GM12878 (cell line): ENCODE results near the gene DAD1. TPM values are rescaled to one million over a fixed set of nuclear protein-coding genes. Genes with fewer than 3 reads are reported as not detected.

Experiments
- ATAC-seq: fragments of 200-7000 bp; cut with Tn5 transposase; 3 replicates; pipeline ENCODE4 v1.9.1; 2020; ENCODE audit warnings: mild to moderate bottlenecking, moderate library complexity
- BruUV-seq: library from RNA; stranded (reverse); fragments of 400-500 nt; replicated peaks from 2 replicates; lab custom pipeline; 2021; lab: Mats Ljungman, UMichigan
- CTCF ChIA-PET: fragments of 300-600 bp; sonication (Branson Sonifier 250); formaldehyde crosslinking; extraction: SDS; loops from one replicate; lab custom pipeline; 2021; ENCODE audit warnings: inconsistent platforms; lab: Yijun Ruan, JAX
- POLR2A ChIA-PET: fragments of 350-600 bp; formaldehyde crosslinking; extraction: SDS; loops from one replicate; lab custom pipeline; 2021; ENCODE audit warnings: inconsistent platforms; lab: Charles Lee
- RAD21 ChIA-PET: fragments of 300-600 bp; sonication (Branson Sonifier 250); formaldehyde crosslinking; loops from one replicate; lab custom pipeline; 2023; ENCODE audit warnings: antibody characterized with exemption; ENCODE audit not compliant: unreplicated experiment; lab: Charles Lee
- SMC1A ChIA-PET: fragments of 300-600 bp; sonication (Branson Sonifier 250); formaldehyde crosslinking; loops from one replicate; lab custom pipeline; 2023; ENCODE audit not compliant: unreplicated experiment, uncharacterized antibody; lab: Charles Lee
- DNase-seq: peaks from one replicate; pipeline ENCODE4 v3.0.0-alpha.2; 2011; ENCODE audit warnings: low read depth, low spot score
- FAIRE-seq: peaks from 3 replicates; lab custom pipeline; 2011; peaks lifted over from hg19 to GRCh38; lab: Jason Lieb, UNC
- H2AFZ ChIP-seq: 2 replicates; pipeline ENCODE4 v1.6.0; 2011; ENCODE audit warnings: low read depth, low read length, control low read depth; ENCODE audit not compliant: control insufficient read depth
- H3K27ac ChIP-seq: 2 replicates; pipeline ENCODE4 v1.5.1; 2011; ENCODE audit warnings: control low read depth; ENCODE audit not compliant: control insufficient read depth, insufficient read depth
- H3K27me3 ChIP-seq, 2 experiments: replicated peaks in 1 of 2; 2 replicates each; pipeline versions ENCODE4 v1.6.0 to v1.6.1; 2011; ENCODE audit warnings: low read length in 1 of 2; ENCODE audit not compliant: control insufficient read depth in 2 of 2, insufficient read depth in 2 of 2
- H3K36me3 ChIP-seq, 2 experiments: 2 replicates each; pipeline ENCODE4 v1.5.1; 2011; ENCODE audit warnings: low read length in 1 of 2; ENCODE audit not compliant: control insufficient read depth in 2 of 2, insufficient read depth in 2 of 2
- H3K4me1 ChIP-seq: 2 replicates; pipeline ENCODE4 v1.6.1; 2011; ENCODE audit warnings: mild to moderate bottlenecking, low read length, moderate library complexity, mixed read lengths; ENCODE audit not compliant: control insufficient read depth, insufficient read depth
- H3K4me2 ChIP-seq: 2 replicates; pipeline ENCODE4 v1.6.0; 2011; ENCODE audit warnings: control low read depth; ENCODE audit not compliant: control insufficient read depth, insufficient read depth
- H3K4me3 ChIP-seq: fragments of 200-600 bp; sonication (generic); 2 replicates; pipeline ENCODE4 v1.5.1; 2016
- H3K79me2 ChIP-seq: 2 replicates; pipeline ENCODE4 v1.6.0; 2011; ENCODE audit warnings: low read length; ENCODE audit not compliant: control insufficient read depth, insufficient read depth
- H3K9ac ChIP-seq: 2 replicates; pipeline ENCODE4 v1.8.0; 2011; ENCODE audit warnings: low read length, control low read depth, mixed read lengths; ENCODE audit not compliant: control insufficient read depth, insufficient read depth
- H3K9me3 ChIP-seq: replicated peaks from 3 replicates; pipeline ENCODE4 v1.5.1; 2011; ENCODE audit warnings: mild to moderate bottlenecking, low read length; ENCODE audit not compliant: control insufficient read depth, insufficient read depth
- H4K20me1 ChIP-seq: 2 replicates; pipeline ENCODE4 v1.6.0; 2011; ENCODE audit not compliant: control insufficient read depth, insufficient read depth
- EZH2 ChIP-seq: IDR thresholded peaks from 2 replicates; pipeline ENCODE4 v1.6.1; 2012; ENCODE audit warnings: low read depth, mild to moderate bottlenecking, control low read depth, inconsistent platforms, low read length, borderline replicate concordance; ENCODE audit not compliant: control insufficient read depth
- HCFC1 ChIP-seq: fragments of 150-350 bp; IDR thresholded peaks from 2 replicates; pipeline ENCODE4 v1.6.1; 2014; ENCODE audit warnings: low read length
- MTA3 ChIP-seq: IDR thresholded peaks from 2 replicates; pipeline ENCODE4 v1.6.1; 2012; ENCODE audit warnings: low read length, inconsistent platforms, borderline replicate concordance
- PKNOX1 ChIP-seq: fragments of 450-650 bp; IDR thresholded peaks from 2 replicates; pipeline ENCODE4 v1.6.1; 2016; ENCODE audit warnings: mild to moderate bottlenecking
- WRNIP1 ChIP-seq: IDR thresholded peaks from 2 replicates; pipeline ENCODE4 v1.6.1; 2011; ENCODE audit warnings: low read depth, low read length, improper control_type of control experiment, borderline replicate concordance
- ZNF592 ChIP-seq: fragments of 450-650 bp; IDR thresholded peaks from 2 replicates; pipeline ENCODE4 v1.6.1; 2017; ENCODE audit warnings: mild to moderate bottlenecking, moderate library complexity
- WGBS: methylation state at CpG from one replicate; pipeline ENCODE4 v1.1.6; 2016; ENCODE audit warnings: low lambda C conversion rate; ENCODE audit not compliant: insufficient replicate concordance, insufficient coverage; ENCODE audit errors: missing lambda C conversion rate; 5-methylcytosine and 5-hydroxymethylcytosine counted together
- in situ Hi-C: fragments of 300-500 bp; cut with MboI; formaldehyde crosslinking; loops from 9 replicates; pipeline ENCODE4 v1.14.3; 2018; ENCODE audit warnings: mixed read lengths
- intact Hi-C: fragments of 100-400 bp; cut with micrococcal nuclease; formaldehyde crosslinking; loops from one replicate; pipeline ENCODE4 v1.14.2; 2022; ENCODE audit not compliant: unreplicated experiment
- polyA plus RNA-seq, 11 experiments: library from polyadenylated mRNA; depleted of rRNA in 4 of 11; unstranded in 6 of 11; stranded (reverse) in 5 of 11; fragments of >200 nt; fragmentation: Nextera tagmentation in 4 of 11; fragmentation: Illumina TruSeq in 1 of 11; extraction: Ambion mirVana in 4 of 11; extraction: Trizol in 1 of 11; gene quantifications; 1 replicate in 1 of 11; 2 replicates in 10 of 11; pipeline versions ENCODE4 v1.2.1 to v1.2.3, GENCODE V29; 2011 to 2016; ENCODE audit warnings: inconsistent platforms in 2 of 11, missing spikeins in 2 of 11, low read depth in 1 of 11
- total RNA-seq, 4 experiments: library from RNA; depleted of rRNA in 3 of 4; stranded (reverse); fragments of >200 nt in 3 of 4; fragmentation: Illumina TruSeq in 1 of 4; extraction: Trizol in 1 of 4; gene quantifications; 2 replicates each; pipeline versions ENCODE4 v1.2.1 to v1.2.3, GENCODE V29; 2013 to 2021

The DAD1 gene
- total and polyA plus RNA-seq, 10 of the 15 experiments (the other 5 are each of a cell fraction or from before 2014, with no cell fraction given), result 161 to 920 (median 319) TPM

GRCh38 chr14:22545842-22546721 lies 42.9 kb downstream of the DAD1 start:
- Histone ChIP-seq H3K79me2 (peaks cover 1% of the 10 kb centered on the region; the same call in 1 of the 2 replicates), H3K36me3 (peaks cover 9 to 29% of the 10 kb centered on the region in 2 experiments)
- FAIRE-seq, result no peak
- SMC1A ChIA-PET, result interaction anchor here (1.0 to 9.2 kb wide), 10 partner anchors 7 to 66 kb away, joined by 3 to 105 read pairs (median 5); no protein-coding TSS in a partner anchor
- TF ChIP-seq MTA3, result no peak
- no peak for TF ChIP-seq WRNIP1
- TF ChIP-seq, all 136 proteins: peak for 0
- Histone ChIP-seq H3K9me3 (no peaks in the 10 kb centered on the region), H3K27me3 (no peaks in the 10 kb centered on the region), H3K4me1 (peaks cover 31% of the 10 kb centered on the region), H2AFZ (no peak overlapping the region), H4K20me1 (no peaks in the 10 kb centered on the region), H3K4me2 (no peak overlapping the region), H3K4me3 (no peak overlapping the region), H3K27ac (no peak overlapping the region), H3K9ac (no peak overlapping the region)
- POLR2A ChIA-PET, result interaction anchor here (1.5 to 2.1 kb wide), 2 partner anchors 8 to 62 kb away, joined by 3 to 5 read pairs; no protein-coding TSS in a partner anchor
- no peak for DNase-seq
- CTCF ChIA-PET, result interaction anchor here (1.0 to 7.1 kb wide), 5 partner anchors 7 to 64 kb away, joined by 3 to 58 read pairs (median 4); no protein-coding TSS in a partner anchor
- intact Hi-C loops (no loop called here), in situ Hi-C loops (no loop called here)
- WGBS, result 98% methylated on average over 9 of the region's 9 CpGs
- ATAC-seq, result no peak
- no TSS peak for BruUV-seq
- RAD21 ChIA-PET, result interaction anchor here (0.6 to 1.1 kb wide), 2 partner anchors 10 to 376 kb away, joined by 5 to 6 read pairs; no protein-coding TSS in a partner anchor

GRCh38 chr14:22544881-22545420 lies 44.1 kb downstream of the DAD1 start:
- FAIRE-seq (no peak), DNase-seq (no peak), ATAC-seq (no peak)
- H3K36me3 ChIP-seq, result peaks cover 5 to 30% of the 10 kb centered on the region in 2 experiments
- no peaks in the 10 kb centered on the region for H3K27me3 ChIP-seq
- ChIA-PET RAD21 (interaction anchor here (1.1 kb wide), 1 partner anchor 11 kb away, joined by 5 read pairs; no protein-coding TSS in a partner anchor), SMC1A (interaction anchor here (1.0 to 9.2 kb wide), 7 partner anchors 6 to 65 kb away, joined by 3 to 105 read pairs (median 5); no protein-coding TSS in a partner anchor), CTCF (interaction anchor here (1.0 to 2.0 kb wide), 4 partner anchors 11 to 63 kb away, joined by 3 to 8 read pairs (median 4); no protein-coding TSS in a partner anchor), POLR2A (interaction anchor here (1.5 to 2.1 kb wide), 2 partner anchors 7 to 61 kb away, joined by 3 to 5 read pairs; no protein-coding TSS in a partner anchor)
- H3K27ac ChIP-seq, result no peak overlapping the region
- WGBS, result 75% methylated on average over 8 of the region's 8 CpGs
- H3K9me3 ChIP-seq, result no peaks in the 10 kb centered on the region
- H3K4me3 ChIP-seq, result no peak overlapping the region
- H3K9ac ChIP-seq, result no peak overlapping the region
- no TSS peak for BruUV-seq
- H3K4me2 ChIP-seq, result no peak overlapping the region
- H3K79me2 ChIP-seq, result peaks cover 1% of the 10 kb centered on the region
- H3K4me1 ChIP-seq, result peaks cover 21% of the 10 kb centered on the region
- no peaks in the 10 kb centered on the region for H4K20me1 ChIP-seq
- TF ChIP-seq ZNF592, result no peak
- TF ChIP-seq HCFC1, result no peak
- no peak for TF ChIP-seq PKNOX1
- TF ChIP-seq EZH2, result no peak
- no peak overlapping the region for H2AFZ ChIP-seq
- intact Hi-C loops, result no loop called here
- in situ Hi-C loops, result no loop called here
